ENCODE results near the gene ABLIM3. TPM values are rescaled to one million over a fixed set of nuclear protein-coding genes. Genes with fewer than 3 reads are reported as not detected.
A peak's percentile ranks its signal among the peaks of the same experiment; 100 is the strongest.

ABLIM3 gene
- total RNA-seq, 1 donor from 2014 or later, result 3.9 TPM

DNA sequence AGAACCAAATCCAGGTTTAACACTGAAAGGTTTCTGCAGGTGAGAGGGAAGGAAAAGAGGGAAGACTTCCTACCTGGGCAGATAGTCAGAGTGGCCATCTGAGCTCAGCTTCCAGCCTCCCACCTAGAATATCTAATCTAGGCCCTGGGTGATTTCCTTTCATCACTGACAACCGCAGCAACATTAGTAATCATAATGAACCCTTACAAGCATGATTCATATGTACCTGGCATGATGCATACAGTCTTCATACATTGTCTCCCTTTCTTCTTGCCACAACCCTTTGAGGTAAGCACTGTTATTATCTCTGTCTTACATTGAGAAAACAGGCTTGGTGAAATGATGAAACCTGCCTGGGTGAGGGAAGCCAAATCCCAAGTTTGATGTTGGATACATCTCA is 143.9 kb downstream of the ABLIM3 start:
- H3K9me3 Mint-ChIP-seq (ENCODE audit: unreplicated experiment), result no peaks in the 10 kb centered on the region
- Histone ChIP-seq H4K20me1 (ENCODE audit: insufficient read depth, low read length) (no peaks in the 10 kb centered on the region), H3K36me3 (ENCODE audit: insufficient read depth, low read length) (no peaks in the 10 kb centered on the region), H3K4me3 (ENCODE audit: insufficient read depth, low read depth, low read length) (no peak overlapping the region), H3K9ac (ENCODE audit: low read length) (no peak overlapping the region), H3K4me2 (ENCODE audit: low read length) (no peak overlapping the region), H2AFZ (ENCODE audit: low read depth, low read length) (no peak overlapping the region), H3K9me3 (ENCODE audit: insufficient read depth, low read depth, low read length) (no peaks in the 10 kb centered on the region), H3K27ac (ENCODE audit: low read depth, low read length) (no peak overlapping the region), H3K4me1 (ENCODE audit: insufficient read depth, low read length) (no peaks in the 10 kb centered on the region), H3K27me3 (ENCODE audit: insufficient read depth, low read length) (no peaks in the 10 kb centered on the region), H3K79me2 (ENCODE audit: insufficient read depth, low read length) (no peaks in the 10 kb centered on the region)
- no peak for TF ChIP-seq CTCF (IDR thresholded peaks at IDR 0.05; ENCODE audit: insufficient read depth, low read depth, low read length)
- no peak for TF ChIP-seq EZH2 (IDR thresholded peaks at IDR 0.05; ENCODE audit: insufficient read depth, low read length)
- H3K36me3 Mint-ChIP-seq (ENCODE audit: low read depth, unreplicated experiment), result peaks cover 2% of the 10 kb centered on the region
- H3K4me3 Mint-ChIP-seq (ENCODE audit: unreplicated experiment), result no peak overlapping the region
- DNase-seq (ENCODE audit: low read depth) (no peak), FAIRE-seq (no peak)
- no peaks in the 10 kb centered on the region for H3K27me3 Mint-ChIP-seq (ENCODE audit: low read depth, unreplicated experiment)
- no peak overlapping the region for H3K27ac Mint-ChIP-seq (ENCODE audit: unreplicated experiment)
- peaks cover 12% of the 10 kb centered on the region for H3K4me1 Mint-ChIP-seq (ENCODE audit: low read depth, unreplicated experiment)

DNA sequence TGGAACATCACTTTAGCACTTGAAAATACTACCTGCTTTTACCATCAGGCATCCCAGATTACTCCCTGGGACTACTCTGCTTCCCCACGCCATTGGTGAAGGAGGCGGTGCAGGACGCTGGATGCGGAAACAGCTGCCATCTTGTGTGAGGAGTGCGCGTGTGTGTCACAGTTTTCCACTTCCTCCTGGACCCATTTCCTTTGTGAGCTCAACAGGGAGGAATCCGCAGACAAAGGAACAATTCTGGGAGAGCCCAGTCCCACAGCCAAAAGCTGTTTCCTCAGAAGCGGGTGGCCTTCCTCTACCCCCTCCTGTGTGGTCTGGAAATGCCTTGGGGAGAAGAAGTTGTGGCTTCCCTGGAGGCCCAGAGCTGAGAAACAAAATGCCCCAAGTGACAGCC is 147.1 kb downstream of the ABLIM3 start:
- Mint-ChIP-seq H3K4me3 (ENCODE audit: unreplicated experiment) (no peak overlapping the region), H3K9me3 (ENCODE audit: unreplicated experiment) (no peaks in the 10 kb centered on the region), H3K27ac (ENCODE audit: unreplicated experiment) (no peak overlapping the region), H3K36me3 (ENCODE audit: low read depth, unreplicated experiment) (no peaks in the 10 kb centered on the region), H3K4me1 (ENCODE audit: low read depth, unreplicated experiment) (peaks cover 12% of the 10 kb centered on the region), H3K27me3 (ENCODE audit: low read depth, unreplicated experiment) (no peaks in the 10 kb centered on the region)
- Histone ChIP-seq H3K4me2 (ENCODE audit: low read length) (peak overlapping the region; percentile 9), H3K36me3 (ENCODE audit: insufficient read depth, low read length) (no peaks in the 10 kb centered on the region), H4K20me1 (ENCODE audit: insufficient read depth, low read length) (no peaks in the 10 kb centered on the region), H3K27me3 (ENCODE audit: insufficient read depth, low read length) (no peaks in the 10 kb centered on the region), H3K4me3 (ENCODE audit: insufficient read depth, low read depth, low read length) (no peak overlapping the region), H2AFZ (ENCODE audit: low read depth, low read length) (peak overlapping the region; percentile 24), H3K9ac (ENCODE audit: low read length) (no peak overlapping the region), H3K4me1 (ENCODE audit: insufficient read depth, low read length) (no peaks in the 10 kb centered on the region), H3K79me2 (ENCODE audit: insufficient read depth, low read length) (no peaks in the 10 kb centered on the region), H3K27ac (ENCODE audit: low read depth, low read length) (no peak overlapping the region), H3K9me3 (ENCODE audit: insufficient read depth, low read depth, low read length) (no peaks in the 10 kb centered on the region)
- no peak for DNase-seq (ENCODE audit: low read depth)
- TF ChIP-seq CTCF (IDR thresholded peaks at IDR 0.05; ENCODE audit: insufficient read depth, low read depth, low read length) (no peak), EZH2 (IDR thresholded peaks at IDR 0.05; ENCODE audit: insufficient read depth, low read length) (no peak)
- FAIRE-seq, result no peak

DNA sequence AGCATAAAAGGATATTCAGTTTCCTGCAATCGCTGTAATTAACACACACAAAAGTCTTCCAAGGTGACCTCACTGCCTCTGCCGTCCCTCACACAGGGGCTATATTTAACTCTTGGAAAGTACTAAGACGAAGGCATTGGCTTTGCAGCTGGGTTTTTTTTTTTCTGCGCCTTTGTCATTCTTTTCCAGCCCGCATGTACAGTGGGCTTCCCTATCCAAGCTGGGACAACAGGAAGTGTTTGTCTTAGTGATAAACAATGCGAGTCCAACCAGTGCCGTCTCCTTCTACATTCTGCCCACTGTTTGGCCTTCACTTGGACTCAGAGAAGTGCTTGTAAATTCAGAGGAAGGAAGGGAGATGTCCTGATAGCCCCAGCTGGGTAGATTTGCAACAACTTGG is 148.0 kb downstream of the ABLIM3 start:
- H3K9me3 Mint-ChIP-seq (ENCODE audit: unreplicated experiment), result no peaks in the 10 kb centered on the region
- H3K9me3 ChIP-seq (ENCODE audit: insufficient read depth, low read depth, low read length), result no peaks in the 10 kb centered on the region
- DNase-seq (ENCODE audit: low read depth) (no peak), FAIRE-seq (no peak)
- H3K27ac Mint-ChIP-seq (ENCODE audit: unreplicated experiment), result peak overlapping the region; percentile 83
- H3K36me3 Mint-ChIP-seq (ENCODE audit: low read depth, unreplicated experiment), result no peaks in the 10 kb centered on the region
- peak overlapping the region; percentile 15 for H3K4me2 ChIP-seq (ENCODE audit: low read length)
- TF ChIP-seq CTCF (IDR thresholded peaks at IDR 0.05; ENCODE audit: insufficient read depth, low read depth, low read length) (no peak), EZH2 (IDR thresholded peaks at IDR 0.05; ENCODE audit: insufficient read depth, low read length) (no peak)
- H3K27me3 ChIP-seq (ENCODE audit: insufficient read depth, low read length), result no peaks in the 10 kb centered on the region
- H3K4me1 Mint-ChIP-seq (ENCODE audit: low read depth, unreplicated experiment), result peaks cover 12% of the 10 kb centered on the region
- no peak overlapping the region for H3K27ac ChIP-seq (ENCODE audit: low read depth, low read length)
- H3K36me3 ChIP-seq (ENCODE audit: insufficient read depth, low read length), result no peaks in the 10 kb centered on the region
- no peaks in the 10 kb centered on the region for H3K4me1 ChIP-seq (ENCODE audit: insufficient read depth, low read length)
- H2AFZ ChIP-seq (ENCODE audit: low read depth, low read length), result peak overlapping the region; percentile 31
- no peaks in the 10 kb centered on the region for H3K79me2 ChIP-seq (ENCODE audit: insufficient read depth, low read length)
- no peaks in the 10 kb centered on the region for H4K20me1 ChIP-seq (ENCODE audit: insufficient read depth, low read length)
- H3K4me3 ChIP-seq (ENCODE audit: insufficient read depth, low read depth, low read length), result no peak overlapping the region
- H3K4me3 Mint-ChIP-seq (ENCODE audit: unreplicated experiment), result no peak overlapping the region
- no peak overlapping the region for H3K9ac ChIP-seq (ENCODE audit: low read length)
- no peaks in the 10 kb centered on the region for H3K27me3 Mint-ChIP-seq (ENCODE audit: low read depth, unreplicated experiment)
